ENCODE measurements around the gene PHACTR1.
"Not testable (repeated sequence)": the region's sequence is repeated elsewhere in the genome, so short reads cannot be mapped to it uniquely, and the experiment has no call there.

GRCh38 chr6:13243745-13244144 is 527.2 kb downstream of the PHACTR1 start:
- TF ChIP-seq, protein P1, sequence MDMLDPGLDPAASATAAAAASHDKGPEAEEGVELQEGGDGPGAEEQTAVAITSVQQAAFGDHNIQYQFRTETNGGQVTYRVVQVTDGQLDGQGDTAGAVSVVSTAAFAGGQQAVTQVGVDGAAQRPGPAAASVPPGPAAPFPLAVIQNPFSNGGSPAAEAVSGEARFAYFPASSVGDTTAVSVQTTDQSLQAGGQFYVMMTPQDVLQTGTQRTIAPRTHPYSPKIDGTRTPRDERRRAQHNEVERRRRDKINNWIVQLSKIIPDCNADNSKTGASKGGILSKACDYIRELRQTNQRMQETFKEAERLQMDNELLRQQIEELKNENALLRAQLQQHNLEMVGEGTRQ (CRISPR knock-in tag; IDR thresholded peaks at IDR 0.05): not testable (repeated sequence)
- TF ChIP-seq ZNF263 (CRISPR knock-in tag; IDR thresholded peaks at IDR 0.05; ENCODE audit: low read depth); ZNF121 (CRISPR knock-in tag; IDR thresholded peaks at IDR 0.05); CTCF (IDR thresholded peaks at IDR 0.05); ATF3 (CRISPR knock-in tag; conservative IDR thresholded peaks at IDR 0.05); PRDM15 (CRISPR knock-in tag; IDR thresholded peaks at IDR 0.05); CREM (CRISPR knock-in tag; IDR thresholded peaks at IDR 0.05); STAT6 (CRISPR knock-in tag; conservative IDR thresholded peaks at IDR 0.05; ENCODE audit: low read depth): not testable (repeated sequence)
- TF ChIP-seq, protein P2, sequence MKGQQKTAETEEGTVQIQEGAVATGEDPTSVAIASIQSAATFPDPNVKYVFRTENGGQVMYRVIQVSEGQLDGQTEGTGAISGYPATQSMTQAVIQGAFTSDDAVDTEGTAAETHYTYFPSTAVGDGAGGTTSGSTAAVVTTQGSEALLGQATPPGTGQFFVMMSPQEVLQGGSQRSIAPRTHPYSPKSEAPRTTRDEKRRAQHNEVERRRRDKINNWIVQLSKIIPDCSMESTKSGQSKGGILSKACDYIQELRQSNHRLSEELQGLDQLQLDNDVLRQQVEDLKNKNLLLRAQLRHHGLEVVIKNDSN (CRISPR knock-in tag; IDR thresholded peaks at IDR 0.05): not testable (repeated sequence)
- TF ChIP-seq, protein P3, sequence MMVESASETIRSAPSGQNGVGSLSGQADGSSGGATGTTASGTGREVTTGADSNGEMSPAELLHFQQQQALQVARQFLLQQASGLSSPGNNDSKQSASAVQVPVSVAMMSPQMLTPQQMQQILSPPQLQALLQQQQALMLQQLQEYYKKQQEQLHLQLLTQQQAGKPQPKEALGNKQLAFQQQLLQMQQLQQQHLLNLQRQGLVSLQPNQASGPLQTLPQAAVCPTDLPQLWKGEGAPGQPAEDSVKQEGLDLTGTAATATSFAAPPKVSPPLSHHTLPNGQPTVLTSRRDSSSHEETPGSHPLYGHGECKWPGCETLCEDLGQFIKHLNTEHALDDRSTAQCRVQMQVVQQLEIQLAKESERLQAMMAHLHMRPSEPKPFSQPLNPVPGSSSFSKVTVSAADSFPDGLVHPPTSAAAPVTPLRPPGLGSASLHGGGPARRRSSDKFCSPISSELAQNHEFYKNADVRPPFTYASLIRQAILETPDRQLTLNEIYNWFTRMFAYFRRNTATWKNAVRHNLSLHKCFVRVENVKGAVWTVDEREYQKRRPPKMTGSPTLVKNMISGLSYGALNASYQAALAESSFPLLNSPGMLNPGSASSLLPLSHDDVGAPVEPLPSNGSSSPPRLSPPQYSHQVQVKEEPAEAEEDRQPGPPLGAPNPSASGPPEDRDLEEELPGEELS (CRISPR knock-in tag; IDR thresholded peaks at IDR 0.05): not testable (repeated sequence)

Data from WTC11 (cell line).